Measurements from ENCODE around the gene COL5A3. TPM values are rescaled to one million over a fixed set of nuclear protein-coding genes. Genes with fewer than 3 reads are reported as not detected.

COL5A3 gene
- total and polyA plus RNA-seq, 2 experiments from 2014 or later: 1.0 to 1.2 TPM

- TF ChIP-seq REST (IDR thresholded peaks at IDR 0.05; ENCODE audit: unreplicated experiment) (no peak), CREB1 (CRISPR knock-in tag; IDR thresholded peaks at IDR 0.05; ENCODE audit: low read depth) (no peak), POLR2AphosphoS5 (IDR thresholded peaks at IDR 0.05; ENCODE audit: low read depth) (no peak)
Measured at GRCh38 chr19:10036601-10037071, 26.3 kb upstream of the COL5A3 start (continued).

GRCh38 chr19:10033614-10034013 lies 23.3 kb upstream of the COL5A3 start:
- no peak overlapping the region for H3K4me3 ChIP-seq
- ATAC-seq: no peak
- H3K79me2 ChIP-seq (replicated peaks; ENCODE audit: insufficient read depth): no peaks in the 10 kb centered on the region
- no peak for DNase-seq (ENCODE audit: low spot score)
- no peak overlapping the region for H2AFZ ChIP-seq
- Mint-ChIP-seq H3K4me3 (no peak overlapping the region), H3K27me3 (ENCODE audit: insufficient read depth, low read depth, poor library complexity) (peaks cover 1% of the 10 kb centered on the region), H3K27ac (no peak overlapping the region), H3K36me3 (ENCODE audit: low read depth) (no peaks in the 10 kb centered on the region), H3K9me3 (no peaks in the 10 kb centered on the region), H3K4me1 (no peaks in the 10 kb centered on the region; the same call in 2 of the 3 replicates)
- H3K4me2 ChIP-seq: no peak overlapping the region
- H3K27me3 ChIP-seq (ENCODE audit: insufficient read depth): no peaks in the 10 kb centered on the region
- H3K36me3 ChIP-seq (ENCODE audit: insufficient read depth): no peaks in the 10 kb centered on the region
- no peaks in the 10 kb centered on the region for H3K4me1 ChIP-seq (ENCODE audit: insufficient read depth)
- no peak for TF ChIP-seq ETS1 (IDR thresholded peaks at IDR 0.05)
- H3K27ac ChIP-seq (ENCODE audit: low read depth): no peak overlapping the region
- H3K9me2 ChIP-seq (ENCODE audit: insufficient read depth): no peaks in the 10 kb centered on the region
- H3F3A ChIP-seq (replicated peaks; ENCODE audit: low read depth): no peaks in the 10 kb centered on the region
- no peaks in the 10 kb centered on the region for H4K20me1 ChIP-seq (replicated peaks; ENCODE audit: insufficient read depth)

GRCh38 chr19:10027158-10027997 lies 17.1 kb upstream of the COL5A3 start:
- peak; percentile 98 for DNase-seq (ENCODE audit: low spot score)
- no peaks in the 10 kb centered on the region for H4K20me1 ChIP-seq (replicated peaks; ENCODE audit: insufficient read depth)
- peak overlapping the region; percentile 71 for H3K4me2 ChIP-seq
- Mint-ChIP-seq H3K27ac (no peak overlapping the region), H3K4me1 (peaks cover 8% of the 10 kb centered on the region; the same call in 2 of the 3 replicates), H3K27me3 (ENCODE audit: insufficient read depth, low read depth, poor library complexity) (peaks cover 5% of the 10 kb centered on the region), H3K36me3 (ENCODE audit: low read depth) (no peaks in the 10 kb centered on the region; the same call in 2 of the 3 replicates), H3K9me3 (no peaks in the 10 kb centered on the region), H3K4me3 (no peak overlapping the region; the same call in 2 of the 3 replicates)
- peak; percentile 99 for ATAC-seq
- H3K9me2 ChIP-seq (ENCODE audit: insufficient read depth): no peaks in the 10 kb centered on the region
- peak overlapping the region; percentile 42 for H3K4me3 ChIP-seq
- no peak overlapping the region for H3K27ac ChIP-seq (ENCODE audit: low read depth)
- no peaks in the 10 kb centered on the region for H3K79me2 ChIP-seq (replicated peaks; ENCODE audit: insufficient read depth)
- no peaks in the 10 kb centered on the region for H3K36me3 ChIP-seq (ENCODE audit: insufficient read depth)
- H3F3A ChIP-seq (replicated peaks; ENCODE audit: low read depth): no peaks in the 10 kb centered on the region
- H3K27me3 ChIP-seq (ENCODE audit: insufficient read depth): peaks cover 10% of the 10 kb centered on the region; the same call in 1 of the 2 replicates
- peaks cover 6% of the 10 kb centered on the region for H3K4me1 ChIP-seq (ENCODE audit: insufficient read depth)
- H2AFZ ChIP-seq: peak overlapping the region; percentile 40; the same call in 1 of the 2 replicates
- TF ChIP-seq ETS1 (IDR thresholded peaks at IDR 0.05): no peak
- TF ChIP-seq POLR2AphosphoS5 (IDR thresholded peaks at IDR 0.05; ENCODE audit: low read depth): no peak
- TF ChIP-seq REST (IDR thresholded peaks at IDR 0.05; ENCODE audit: unreplicated experiment): no peak
- no peak for TF ChIP-seq ZNF331 (CRISPR knock-in tag; IDR thresholded peaks at IDR 0.05; ENCODE audit: low read depth)
- TF ChIP-seq CTCF (conservative IDR thresholded peaks at IDR 0.05; ENCODE audit: low read depth in 2 of 2): peak; percentile 75 to 99
- no peak for TF ChIP-seq NANOG (IDR thresholded peaks at IDR 0.05; ENCODE audit: borderline replicate concordance)
- TF ChIP-seq CREB1 (CRISPR knock-in tag; IDR thresholded peaks at IDR 0.05; ENCODE audit: low read depth): peak; percentile 77
- no peak for TF ChIP-seq EZH2phosphoT487 (IDR thresholded peaks at IDR 0.05; ENCODE audit: unreplicated experiment)
